Thyroid gland (tissue), 4 donors: ENCODE data around the gene FNIP1. TPM values are rescaled to one million over a fixed set of nuclear protein-coding genes. Genes with fewer than 3 reads are reported as not detected.
"Not testable (repeated sequence)": the region's sequence is repeated elsewhere in the genome, so short reads cannot be mapped to it uniquely, and the experiment has no call there.

ENCODE experiments used
- DNase-seq, 2 donors: peaks; one replicate each; pipeline ENCODE4 v3.0.0-alpha.2; 2019
- H3K27ac ChIP-seq, 3 donors: fragments of 200-600 bp; sonication (generic); 1 replicate in 2 of 3; 2 replicates in 1 of 3; pipeline ENCODE4 v1.5.1; 2016 to 2019; ENCODE audit warnings: mild to moderate bottlenecking in 1 of 3, moderate library complexity in 1 of 3
- H3K27me3 ChIP-seq: fragments of 200-600 bp; sonication (generic); one replicate; pipeline ENCODE4 v1.5.1; 2019
- H3K36me3 ChIP-seq, 2 donors: fragments of 200-600 bp; sonication (generic); one replicate each; pipeline ENCODE4 v1.5.1; 2016 to 2019
- H3K4me1 ChIP-seq, 2 donors: fragments of 200-600 bp; sonication (generic); one replicate each; pipeline ENCODE4 v1.5.1; 2017 to 2019
- H3K4me3 ChIP-seq, 3 donors: fragments of 200-600 bp; sonication (generic); replicated peaks in 1 of 3; 1 replicate in 2 of 3; 2 replicates in 1 of 3; pipeline ENCODE4 v1.5.1; 2016; ENCODE audit warnings: mild to moderate bottlenecking in 1 of 3
- H3K9me3 ChIP-seq: fragments of 200-600 bp; sonication (generic); one replicate; pipeline ENCODE4 v1.5.1; 2017
- POLR2A ChIP-seq, 2 donors: fragments of 450-650 bp; IDR thresholded peaks; one replicate each; pipeline ENCODE4 v1.6.1; 2017; ENCODE audit warnings: antibody characterized with exemption in 2 of 2, mild to moderate bottlenecking in 2 of 2, moderate library complexity in 1 of 2
- WGBS, 2 donors: methylation state at CpG; one replicate each; pipeline ENCODE4 v1.1.5; 2017; 5-methylcytosine and 5-hydroxymethylcytosine counted together
- intact Hi-C: fragments of 100-400 bp; cut with DNase I; formaldehyde crosslinking; loops from one replicate; pipeline ENCODE4 v1.15.1; 2023
- total RNA-seq, 4 donors: library from RNA; depleted of rRNA; stranded (reverse); fragments of >200 nt; gene quantifications; one replicate each; pipeline ENCODE4 v1.2.3, GENCODE V29; 2016
- TF ChIP-seq, protein P1 (sequence below), 6 experiments: fragments of 200-600 bp in 3 of 6; fragments of 450-650 bp in 3 of 6; sonication (generic) in 3 of 6; IDR thresholded peaks; one replicate each; pipeline ENCODE4 v1.5.1; 2016 to 2019; ENCODE audit warnings: antibody characterized with exemption in 6 of 6, mild to moderate bottlenecking in 2 of 6, inconsistent platforms in 1 of 6, moderate library complexity in 1 of 6

Gene FNIP1
- total RNA-seq, 4 donors from 2014 or later: 55.3 to 91.7 (median 65.3) TPM

- Histone ChIP-seq H3K4me1 (peaks cover 11 to 16% of the 10 kb centered on the region in 2 donors), H3K27ac (no peak overlapping the region), H3K4me3 (no peak overlapping the region), H3K36me3 (no peaks in the 10 kb centered on the region), H3K9me3 (no peaks in the 10 kb centered on the region), H3K27me3 (no peaks in the 10 kb centered on the region)
- TF ChIP-seq, protein P1, sequence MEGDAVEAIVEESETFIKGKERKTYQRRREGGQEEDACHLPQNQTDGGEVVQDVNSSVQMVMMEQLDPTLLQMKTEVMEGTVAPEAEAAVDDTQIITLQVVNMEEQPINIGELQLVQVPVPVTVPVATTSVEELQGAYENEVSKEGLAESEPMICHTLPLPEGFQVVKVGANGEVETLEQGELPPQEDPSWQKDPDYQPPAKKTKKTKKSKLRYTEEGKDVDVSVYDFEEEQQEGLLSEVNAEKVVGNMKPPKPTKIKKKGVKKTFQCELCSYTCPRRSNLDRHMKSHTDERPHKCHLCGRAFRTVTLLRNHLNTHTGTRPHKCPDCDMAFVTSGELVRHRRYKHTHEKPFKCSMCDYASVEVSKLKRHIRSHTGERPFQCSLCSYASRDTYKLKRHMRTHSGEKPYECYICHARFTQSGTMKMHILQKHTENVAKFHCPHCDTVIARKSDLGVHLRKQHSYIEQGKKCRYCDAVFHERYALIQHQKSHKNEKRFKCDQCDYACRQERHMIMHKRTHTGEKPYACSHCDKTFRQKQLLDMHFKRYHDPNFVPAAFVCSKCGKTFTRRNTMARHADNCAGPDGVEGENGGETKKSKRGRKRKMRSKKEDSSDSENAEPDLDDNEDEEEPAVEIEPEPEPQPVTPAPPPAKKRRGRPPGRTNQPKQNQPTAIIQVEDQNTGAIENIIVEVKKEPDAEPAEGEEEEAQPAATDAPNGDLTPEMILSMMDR (IDR thresholded peaks at IDR 0.05): no peak
- no peak for TF ChIP-seq POLR2A (IDR thresholded peaks at IDR 0.05)
- intact Hi-C loops: no loop called here
- 82 to 86% methylated on average over 4 of the region's 4 CpGs for WGBS, 2 donors
- DNase-seq: no peak
Measured at GRCh38 chr5:131786900-131787692, 9.7 kb downstream of the FNIP1 start.

DNA sequence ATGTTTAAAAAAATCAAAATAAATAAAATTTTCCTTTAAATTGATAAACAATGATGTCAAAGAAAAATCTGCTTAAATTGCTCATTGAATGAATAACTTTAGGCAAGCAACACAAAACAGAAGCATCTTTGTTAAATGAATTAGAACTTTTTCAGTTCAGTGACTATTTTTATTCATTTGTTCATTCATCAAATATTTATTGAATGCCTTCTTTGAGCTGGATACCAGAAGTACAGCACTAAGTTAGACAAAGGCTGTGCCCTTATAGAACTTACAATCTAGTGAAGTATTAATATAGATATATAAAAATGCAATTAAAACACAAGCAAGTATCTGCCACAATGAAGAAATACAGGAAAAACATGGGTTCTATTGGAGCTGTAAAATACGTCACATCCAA is 10.8 kb downstream of the FNIP1 start:
- H3K4me3 ChIP-seq: no peak overlapping the region
- H3K27ac ChIP-seq: no peak overlapping the region
- H3K36me3 ChIP-seq: no peaks in the 10 kb centered on the region
- intact Hi-C loops: no loop called here
- peaks cover 11 to 16% of the 10 kb centered on the region in 2 donors for H3K4me1 ChIP-seq
- WGBS, 2 donors: 98 to 99% methylated on average over 1 of the region's 1 CpG
- H3K9me3 ChIP-seq: no peaks in the 10 kb centered on the region
- no peaks in the 10 kb centered on the region for H3K27me3 ChIP-seq
- TF ChIP-seq POLR2A (IDR thresholded peaks at IDR 0.05): no peak
- TF ChIP-seq, protein P1 (IDR thresholded peaks at IDR 0.05): no peak
- DNase-seq: no peak

GRCh38 chr5:131783874-131784273 is 12.9 kb downstream of the FNIP1 start:
- no peaks in the 10 kb centered on the region for H3K27me3 ChIP-seq
- DNase-seq: no peak
- H3K9me3 ChIP-seq: no peaks in the 10 kb centered on the region
- intact Hi-C loops: no loop called here
- H3K4me1 ChIP-seq: peaks cover 11 to 16% of the 10 kb centered on the region in 2 donors
- no peak overlapping the region for H3K27ac ChIP-seq
- 91 to 98% methylated on average over 1 of the region's 1 CpG for WGBS, 2 donors
- H3K4me3 ChIP-seq: no peak overlapping the region
- no peak for TF ChIP-seq POLR2A (IDR thresholded peaks at IDR 0.05)
- TF ChIP-seq, protein P1 (IDR thresholded peaks at IDR 0.05): no peak
- no peaks in the 10 kb centered on the region for H3K36me3 ChIP-seq

- WGBS, 2 donors: 78 to 79% methylated on average over 1 of the region's 1 CpG
- intact Hi-C loops: no loop called here
- Histone ChIP-seq H3K4me3 (no peak overlapping the region), H3K36me3 (no peaks in the 10 kb centered on the region), H3K9me3 (no peaks in the 10 kb centered on the region), H3K27ac (no peak overlapping the region), H3K27me3 (no peaks in the 10 kb centered on the region), H3K4me1 (peaks cover 11 to 16% of the 10 kb centered on the region in 2 donors)
- DNase-seq: no peak
- TF ChIP-seq POLR2A (IDR thresholded peaks at IDR 0.05): no peak
- TF ChIP-seq, protein P1 (IDR thresholded peaks at IDR 0.05): no peak
Measured at GRCh38 chr5:131783357-131783756, 13.5 kb downstream of the FNIP1 start.

DNA sequence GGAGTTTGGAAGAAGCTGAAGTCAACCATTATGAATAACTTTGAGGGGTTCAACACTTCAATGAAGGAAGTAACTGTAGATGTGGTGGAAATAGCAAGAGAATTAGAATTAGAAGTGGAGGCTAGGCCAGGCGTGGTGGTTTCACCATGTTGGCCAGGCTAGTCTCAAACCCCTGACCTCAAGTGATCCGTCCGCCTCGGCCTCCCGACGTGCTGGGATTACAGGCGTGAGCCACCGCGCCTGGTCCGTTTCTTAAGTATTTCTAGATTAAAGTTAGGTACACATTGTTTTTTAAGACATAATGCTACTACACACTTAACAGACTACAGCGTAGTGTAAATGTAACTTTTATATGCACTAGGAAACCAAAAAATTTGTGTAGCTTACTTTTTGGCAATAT is 14.1 kb downstream of the FNIP1 start:
- Histone ChIP-seq H3K4me1 (peaks cover 11 to 13% of the 10 kb centered on the region in 2 donors), H3K27ac (no peak overlapping the region), H3K36me3 (no peaks in the 10 kb centered on the region), H3K27me3 (no peaks in the 10 kb centered on the region), H3K9me3 (no peaks in the 10 kb centered on the region), H3K4me3 (no peak overlapping the region)
- no peak for DNase-seq
- no peak for TF ChIP-seq POLR2A (IDR thresholded peaks at IDR 0.05)
- TF ChIP-seq, protein P1 (IDR thresholded peaks at IDR 0.05): no peak
- WGBS, 2 donors: 96 to 98% methylated on average over 11 of the region's 11 CpGs
- intact Hi-C loops: no loop called here

GRCh38 chr5:131778141-131778540 is 18.7 kb downstream of the FNIP1 start:
- H3K4me1 ChIP-seq, H3K4me3 ChIP-seq, H3K9me3 ChIP-seq, H3K27ac ChIP-seq, H3K36me3 ChIP-seq, H3K27me3 ChIP-seq, intact Hi-C loops, DNase-seq: not testable (repeated sequence)
- WGBS, 2 donors: 0 to 44% methylated on average over 1 of the region's 1 CpG
